A673 (cell line): ENCODE measurements around the gene PARS2. TPM values are rescaled to one million over a fixed set of nuclear protein-coding genes. Genes with fewer than 3 reads are reported as not detected.

ENCODE experiments used
- BruUV-seq: library from RNA; stranded (reverse); fragments of 400-500 nt; replicated peaks from 2 replicates; lab custom pipeline; 2021; lab: Mats Ljungman, UMichigan
- CTCF ChIA-PET: fragments of 300-600 bp; sonication (Branson Sonifier 250); formaldehyde crosslinking; loops from one replicate; lab custom pipeline; 2022; ENCODE audit warnings: antibody characterized with exemption; lab: Charles Lee
- POLR2A ChIA-PET: fragments of 300-600 bp; sonication (Branson Sonifier 250); formaldehyde crosslinking; loops from one replicate; lab custom pipeline; 2022; ENCODE audit warnings: antibody characterized with exemption; ENCODE audit not compliant: low non-redundant PET; lab: Charles Lee
- DNase-seq: peaks from one replicate; pipeline ENCODE4 v3.0.0-alpha.2; 2015; ENCODE audit warnings: low spot score
- H3K27ac ChIP-seq: fragments of 200-600 bp; sonication (generic); 2 replicates; pipeline ENCODE4 v1.5.1; 2016; ENCODE audit warnings: mixed run types, low read depth, mild to moderate bottlenecking, mixed read lengths, antibody characterized with exemption, low read length; ENCODE audit not compliant: poor library complexity, severe bottlenecking
- H3K27me3 ChIP-seq: fragments of 200-600 bp; sonication (generic); replicated peaks from 2 replicates; pipeline ENCODE4 v1.6.1; 2017; ENCODE audit warnings: mixed run types, low read depth, mild to moderate bottlenecking, mixed read lengths, antibody characterized with exemption, low read length; ENCODE audit not compliant: insufficient read depth, poor library complexity
- H3K36me3 ChIP-seq: fragments of 200-600 bp; sonication (generic); 2 replicates; pipeline ENCODE4 v1.6.1; 2016; ENCODE audit warnings: mixed run types, mild to moderate bottlenecking, mixed read lengths, antibody characterized with exemption, low read length; ENCODE audit not compliant: insufficient read depth, poor library complexity, severe bottlenecking
- H3K4me1 ChIP-seq: fragments of 200-600 bp; sonication (generic); 2 replicates; pipeline ENCODE4 v1.6.1; 2017; ENCODE audit warnings: mixed run types, mild to moderate bottlenecking, mixed read lengths, antibody characterized with exemption, low read length; ENCODE audit not compliant: insufficient read depth, poor library complexity, severe bottlenecking
- H3K4me3 ChIP-seq: fragments of 200-600 bp; sonication (generic); 2 replicates; pipeline ENCODE4 v1.5.1; 2016; ENCODE audit warnings: low read depth, mixed run types, mild to moderate bottlenecking, mixed read lengths, low read length; ENCODE audit not compliant: poor library complexity, severe bottlenecking
- H3K9me3 ChIP-seq: fragments of 200-600 bp; sonication (generic); 2 replicates; pipeline ENCODE4 v1.6.1; 2016; ENCODE audit warnings: mixed run types, low read depth, mild to moderate bottlenecking, mixed read lengths, antibody characterized with exemption, low read length; ENCODE audit not compliant: poor library complexity, severe bottlenecking
- CTCF ChIP-seq: fragments of 300-800, 200-600 bp; sonication (generic); conservative IDR thresholded peaks from 2 replicates; pipeline ENCODE4 v1.5.1; 2017; ENCODE audit warnings: low read depth, mild to moderate bottlenecking, antibody characterized with exemption, low read length, moderate library complexity, mixed read lengths
- EZH2 ChIP-seq: fragments of 200-600 bp; sonication (generic); IDR thresholded peaks from 2 replicates; pipeline ENCODE4 v1.6.1; 2017; ENCODE audit warnings: borderline replicate concordance, low read depth, mild to moderate bottlenecking, mixed read lengths, antibody characterized with exemption, low read length; ENCODE audit not compliant: poor library complexity, severe bottlenecking
- intact Hi-C: fragments of 100-400 bp; cut with micrococcal nuclease; formaldehyde crosslinking; loops from one replicate; pipeline ENCODE4 v1.10.0; 2022; ENCODE audit not compliant: unreplicated experiment
- total RNA-seq: library from RNA; stranded (reverse); gene quantifications from 2 replicates; pipeline ENCODE4 v1.2.3, GENCODE V29; 2021

PARS2 gene
- total RNA-seq, 1 experiment from 2014 or later: 6.9 TPM

DNA sequence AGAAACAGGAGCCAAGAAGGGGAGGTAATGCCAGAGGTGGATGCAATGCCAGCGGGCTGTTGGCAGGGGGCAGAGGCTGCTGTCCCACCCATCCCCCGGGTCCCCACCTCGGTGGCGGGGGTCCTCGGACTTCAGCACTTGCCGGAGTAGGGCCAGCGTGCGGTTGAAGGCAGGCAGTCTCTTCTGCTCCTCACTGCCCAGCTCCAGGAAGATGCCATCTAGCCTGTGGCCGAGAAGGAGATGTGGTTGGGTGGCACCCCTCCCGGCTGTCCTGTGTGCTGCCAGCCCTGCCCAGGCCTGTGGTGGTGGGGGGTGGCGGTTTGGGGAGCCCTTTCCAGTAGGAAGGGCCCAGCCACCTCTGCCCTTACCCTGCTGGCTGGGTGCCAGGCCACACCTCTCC, 23.3 kb upstream of the PARS2 start:
- H3K4me1 ChIP-seq: no peaks in the 10 kb centered on the region
- ChIA-PET POLR2A (no interaction called here), CTCF (no interaction called here)
- TF ChIP-seq EZH2: no peak
- TF ChIP-seq CTCF: no peak
- peaks cover 6% of the 10 kb centered on the region for H3K9me3 ChIP-seq
- DNase-seq: no peak
- intact Hi-C loops: no loop called here
- H3K27me3 ChIP-seq: peaks cover 11% of the 10 kb centered on the region
- H3K36me3 ChIP-seq: no peaks in the 10 kb centered on the region
- H3K27ac ChIP-seq: no peak overlapping the region
- no peak overlapping the region for H3K4me3 ChIP-seq
- BruUV-seq: no TSS peak

GRCh38 chr1:54786778-54787177, 22.5 kb upstream of the PARS2 start:
- Histone ChIP-seq H3K27me3 (peaks cover 19% of the 10 kb centered on the region), H3K4me3 (no peak overlapping the region), H3K36me3 (no peaks in the 10 kb centered on the region), H3K27ac (no peak overlapping the region), H3K4me1 (no peaks in the 10 kb centered on the region), H3K9me3 (peaks cover under 1% of the 10 kb centered on the region)
- CTCF ChIA-PET: no interaction called here
- intact Hi-C loops: no loop called here
- BruUV-seq: no TSS peak
- TF ChIP-seq EZH2: no peak
- no peak for TF ChIP-seq CTCF
- no peak for DNase-seq
- POLR2A ChIA-PET: no interaction called here

DNA sequence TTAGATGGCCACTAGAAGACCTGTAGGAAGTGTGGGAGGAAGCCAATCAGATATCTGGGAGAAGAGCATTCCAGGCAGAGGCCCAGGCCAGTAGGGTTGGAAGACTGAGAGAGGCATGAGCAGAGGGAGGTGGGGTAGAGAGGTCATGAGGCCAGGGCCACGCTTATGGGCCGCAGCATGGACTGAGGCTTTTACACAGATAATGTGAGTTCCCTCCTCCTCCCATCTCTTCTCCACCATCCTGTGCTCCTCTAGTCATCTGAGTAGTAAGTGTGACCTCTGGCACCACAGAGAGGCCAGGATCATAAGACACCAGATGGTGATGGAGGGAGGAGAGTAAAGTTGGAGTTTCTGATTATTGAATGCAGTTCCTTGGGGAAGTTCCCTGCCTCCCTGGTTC, 19.7 kb upstream of the PARS2 start:
- TF ChIP-seq CTCF: no peak
- no peak for TF ChIP-seq EZH2
- intact Hi-C loops: no loop called here
- H3K4me1 ChIP-seq: no peaks in the 10 kb centered on the region
- H3K4me3 ChIP-seq: no peak overlapping the region
- no peaks in the 10 kb centered on the region for H3K9me3 ChIP-seq
- ChIA-PET POLR2A (no interaction called here), CTCF (no interaction called here)
- H3K36me3 ChIP-seq: no peaks in the 10 kb centered on the region
- no peak overlapping the region for H3K27ac ChIP-seq
- H3K27me3 ChIP-seq: peaks cover 28% of the 10 kb centered on the region
- no peak for DNase-seq
- no TSS peak for BruUV-seq
